Measurements from ENCODE around the gene DAPK2.

Gene DAPK2

DNA sequence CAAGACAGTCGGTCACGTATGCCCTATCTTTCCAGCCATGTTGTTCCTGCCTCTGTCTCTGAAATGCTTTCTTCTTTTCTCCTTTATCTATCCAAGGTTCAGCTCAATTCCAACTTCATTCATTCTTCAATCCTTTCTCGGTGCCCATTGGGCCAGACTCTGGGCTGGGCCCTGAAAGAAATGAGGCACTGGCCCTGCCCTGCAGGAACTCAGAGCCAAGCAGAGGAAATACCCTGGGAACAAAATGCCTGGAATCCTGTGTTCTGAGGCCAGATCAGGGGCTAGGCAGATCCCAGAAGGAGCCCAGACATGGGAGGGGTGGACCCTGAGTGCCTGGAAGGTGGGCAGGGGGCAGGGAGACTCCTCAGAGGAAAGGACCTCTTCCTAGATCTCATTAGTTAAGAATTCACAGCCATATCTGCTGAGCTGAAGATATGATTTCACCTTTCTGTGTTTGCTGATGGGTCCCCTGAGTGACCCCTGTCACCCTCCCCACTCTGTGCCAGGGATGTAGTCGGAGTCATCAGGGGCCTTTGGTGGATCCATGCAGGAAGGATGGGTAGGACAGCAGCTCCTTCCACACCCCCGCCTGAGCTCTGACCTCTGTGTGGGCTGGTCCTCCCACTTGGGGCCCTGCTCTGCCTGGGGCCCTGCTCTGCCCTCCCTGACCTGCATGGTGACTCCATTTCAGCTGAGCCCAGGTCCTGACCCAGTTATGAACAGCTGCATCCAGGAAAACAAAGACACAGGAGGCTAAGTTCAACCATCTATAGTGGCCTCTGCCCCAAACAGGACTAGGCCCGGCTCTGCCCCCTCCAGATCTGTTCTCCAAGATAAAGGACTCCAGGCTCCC, 5.3 kb upstream of the DAPK2 start:
- Histone ChIP-seq H3K27me3 (ENCODE audit: control insufficient read depth, insufficient read depth, low read length) (peaks cover 15% of the 10 kb centered on the region), H3K9ac (ENCODE audit: low read length) (no peak overlapping the region), H3K27ac (ENCODE audit: low read length) (no peak overlapping the region), H3K4me1 (ENCODE audit: control insufficient read depth, low read depth, low read length) (peaks cover 6% of the 10 kb centered on the region), H3K4me3 (ENCODE audit: low read length) (no peak overlapping the region), H3K36me3 (ENCODE audit: control insufficient read depth, low read depth, low read length) (no peaks in the 10 kb centered on the region), H3K9me3 (ENCODE audit: control insufficient read depth, low read depth, low read length) (no peaks in the 10 kb centered on the region)

GRCh38 chr15:64051093-64051402, 4.8 kb upstream of the DAPK2 start:
- no peak overlapping the region for H3K27ac ChIP-seq (ENCODE audit: low read length)
- H3K27me3 ChIP-seq (ENCODE audit: control insufficient read depth, insufficient read depth, low read length): peaks cover 17% of the 10 kb centered on the region
- no peak overlapping the region for H3K4me3 ChIP-seq (ENCODE audit: low read length)
- H3K9ac ChIP-seq (ENCODE audit: low read length): no peak overlapping the region
- H3K4me1 ChIP-seq (ENCODE audit: control insufficient read depth, low read depth, low read length): peaks cover 6% of the 10 kb centered on the region
- H3K36me3 ChIP-seq (ENCODE audit: control insufficient read depth, low read depth, low read length): no peaks in the 10 kb centered on the region
- H3K9me3 ChIP-seq (ENCODE audit: control insufficient read depth, low read depth, low read length): no peaks in the 10 kb centered on the region

- H3K9me3 ChIP-seq (ENCODE audit: control insufficient read depth, low read depth, low read length): no peaks in the 10 kb centered on the region
- no peaks in the 10 kb centered on the region for H3K36me3 ChIP-seq (ENCODE audit: control insufficient read depth, low read depth, low read length)
- peaks cover 6% of the 10 kb centered on the region for H3K4me1 ChIP-seq (ENCODE audit: control insufficient read depth, low read depth, low read length)
- H3K4me3 ChIP-seq (ENCODE audit: low read length): no peak overlapping the region
- no peak overlapping the region for H3K9ac ChIP-seq (ENCODE audit: low read length)
- no peak overlapping the region for H3K27ac ChIP-seq (ENCODE audit: low read length)
- peaks cover 22% of the 10 kb centered on the region for H3K27me3 ChIP-seq (ENCODE audit: control insufficient read depth, insufficient read depth, low read length)
These were observed 4.2 kb upstream of the DAPK2 start for GRCh38 chr15:64050281-64051092.

GRCh38 chr15:64048781-64049460, 2.6 kb upstream of the DAPK2 start:
- Histone ChIP-seq H3K36me3 (ENCODE audit: control insufficient read depth, low read depth, low read length) (no peaks in the 10 kb centered on the region), H3K9ac (ENCODE audit: low read length) (no peak overlapping the region), H3K4me3 (ENCODE audit: low read length) (no peak overlapping the region), H3K27ac (ENCODE audit: low read length) (no peak overlapping the region), H3K4me1 (ENCODE audit: control insufficient read depth, low read depth, low read length) (peaks cover 6% of the 10 kb centered on the region), H3K9me3 (ENCODE audit: control insufficient read depth, low read depth, low read length) (no peaks in the 10 kb centered on the region), H3K27me3 (ENCODE audit: control insufficient read depth, insufficient read depth, low read length) (peaks cover 33% of the 10 kb centered on the region)

DNA sequence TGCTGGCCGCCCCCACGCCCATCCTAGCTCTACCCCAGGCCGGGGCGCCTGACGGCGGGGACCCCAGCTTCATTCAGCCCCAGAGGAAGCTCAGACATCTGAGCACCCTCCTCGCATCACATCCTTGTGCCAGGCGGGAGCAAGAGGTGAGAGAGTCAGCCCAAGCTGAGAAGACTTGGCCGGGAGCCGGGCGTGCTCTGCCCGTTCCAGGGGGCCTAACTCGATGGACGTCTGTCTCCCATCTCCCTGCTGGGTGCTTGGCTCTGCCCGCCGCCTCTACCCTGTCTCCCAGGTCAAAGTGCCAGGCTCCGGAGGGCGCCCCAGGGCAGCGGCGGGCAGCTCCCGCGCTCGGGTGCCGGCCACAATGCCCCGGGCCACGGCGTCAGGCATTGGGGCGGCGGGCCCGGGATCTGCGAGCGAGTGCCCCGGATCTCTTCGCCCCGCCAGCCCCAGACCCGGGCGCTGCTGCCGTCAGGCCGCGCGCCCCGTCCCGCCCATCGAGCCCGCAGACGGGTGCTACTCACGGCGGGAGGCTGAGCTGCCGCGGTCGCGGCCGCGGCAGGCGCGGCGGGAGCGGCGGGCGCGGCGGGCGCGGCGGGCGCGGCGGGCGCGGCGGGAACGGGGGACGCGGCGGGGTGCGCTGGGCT, 388 bp downstream of the DAPK2 start:
- H3K27me3 ChIP-seq (ENCODE audit: control insufficient read depth, insufficient read depth, low read length): peaks cover 33% of the 10 kb centered on the region
- peaks cover 6% of the 10 kb centered on the region for H3K4me1 ChIP-seq (ENCODE audit: control insufficient read depth, low read depth, low read length)
- H3K4me3 ChIP-seq (ENCODE audit: low read length): peak overlapping the region; percentile 51
- H3K27ac ChIP-seq (ENCODE audit: low read length): no peak overlapping the region
- no peaks in the 10 kb centered on the region for H3K36me3 ChIP-seq (ENCODE audit: control insufficient read depth, low read depth, low read length)
- H3K9ac ChIP-seq (ENCODE audit: low read length): no peak overlapping the region
- no peaks in the 10 kb centered on the region for H3K9me3 ChIP-seq (ENCODE audit: control insufficient read depth, low read depth, low read length)

- Histone ChIP-seq H3K4me1 (ENCODE audit: control insufficient read depth, low read depth, low read length) (no peaks in the 10 kb centered on the region), H3K9ac (ENCODE audit: low read length) (no peak overlapping the region), H3K4me3 (ENCODE audit: low read length) (no peak overlapping the region), H3K9me3 (ENCODE audit: control insufficient read depth, low read depth, low read length) (no peaks in the 10 kb centered on the region), H3K27me3 (ENCODE audit: control insufficient read depth, insufficient read depth, low read length) (peaks cover 33% of the 10 kb centered on the region), H3K27ac (ENCODE audit: low read length) (no peak overlapping the region), H3K36me3 (ENCODE audit: control insufficient read depth, low read depth, low read length) (no peaks in the 10 kb centered on the region)
These were observed 1.2 kb downstream of the DAPK2 start for GRCh38 chr15:64045101-64045435.

GRCh38 chr15:64044300-64045100, 1.8 kb downstream of the DAPK2 start:
- no peaks in the 10 kb centered on the region for H3K36me3 ChIP-seq (ENCODE audit: control insufficient read depth, low read depth, low read length)
- H3K27me3 ChIP-seq (ENCODE audit: control insufficient read depth, insufficient read depth, low read length): peaks cover 33% of the 10 kb centered on the region
- H3K9ac ChIP-seq (ENCODE audit: low read length): no peak overlapping the region
- no peaks in the 10 kb centered on the region for H3K9me3 ChIP-seq (ENCODE audit: control insufficient read depth, low read depth, low read length)
- H3K27ac ChIP-seq (ENCODE audit: low read length): no peak overlapping the region
- no peak overlapping the region for H3K4me3 ChIP-seq (ENCODE audit: low read length)
- peaks cover under 1% of the 10 kb centered on the region for H3K4me1 ChIP-seq (ENCODE audit: control insufficient read depth, low read depth, low read length)

DNA sequence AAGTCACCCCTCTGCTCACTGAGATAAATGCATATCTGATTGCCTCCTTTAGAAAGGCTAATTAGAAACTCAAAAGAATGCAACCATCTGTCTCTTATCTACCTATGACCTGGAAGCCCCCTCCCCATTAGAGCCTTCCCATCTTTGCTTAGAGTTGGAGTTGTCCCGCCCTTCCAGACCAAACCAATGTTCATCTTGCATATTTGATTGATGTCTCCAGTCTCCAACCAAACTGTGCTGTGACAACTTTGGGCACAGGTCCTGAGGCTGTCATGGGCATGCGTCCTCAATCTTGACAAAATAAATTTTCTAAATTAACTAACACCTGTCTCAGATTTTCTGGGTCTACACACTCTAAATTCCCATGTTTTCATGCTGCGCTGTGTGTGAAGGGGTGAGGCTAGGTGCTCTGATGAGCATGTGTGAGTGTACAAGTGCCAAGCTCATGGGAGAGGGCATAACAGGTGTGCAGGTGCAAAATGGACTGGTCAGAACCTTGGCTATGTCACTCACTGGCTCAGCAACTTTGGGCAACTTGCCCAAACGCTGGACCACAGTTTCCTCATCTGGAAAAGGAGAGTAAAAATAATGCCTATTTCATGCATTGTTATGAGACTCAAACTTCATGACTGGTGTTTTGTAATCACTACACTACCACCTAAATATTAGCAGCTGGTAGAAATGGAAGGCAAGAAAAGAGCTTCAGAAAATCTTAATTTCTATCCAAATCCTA, 7.2 kb downstream of the DAPK2 start:
- H3K36me3 ChIP-seq (ENCODE audit: control insufficient read depth, low read depth, low read length): no peaks in the 10 kb centered on the region
- peaks cover 7% of the 10 kb centered on the region for H3K4me1 ChIP-seq (ENCODE audit: control insufficient read depth, low read depth, low read length)
- H3K27ac ChIP-seq (ENCODE audit: low read length): no peak overlapping the region
- no peak overlapping the region for H3K4me3 ChIP-seq (ENCODE audit: low read length)
- H3K27me3 ChIP-seq (ENCODE audit: control insufficient read depth, insufficient read depth, low read length): no peaks in the 10 kb centered on the region
- no peak overlapping the region for H3K9ac ChIP-seq (ENCODE audit: low read length)
- H3K9me3 ChIP-seq (ENCODE audit: control insufficient read depth, low read depth, low read length): no peaks in the 10 kb centered on the region

DNA sequence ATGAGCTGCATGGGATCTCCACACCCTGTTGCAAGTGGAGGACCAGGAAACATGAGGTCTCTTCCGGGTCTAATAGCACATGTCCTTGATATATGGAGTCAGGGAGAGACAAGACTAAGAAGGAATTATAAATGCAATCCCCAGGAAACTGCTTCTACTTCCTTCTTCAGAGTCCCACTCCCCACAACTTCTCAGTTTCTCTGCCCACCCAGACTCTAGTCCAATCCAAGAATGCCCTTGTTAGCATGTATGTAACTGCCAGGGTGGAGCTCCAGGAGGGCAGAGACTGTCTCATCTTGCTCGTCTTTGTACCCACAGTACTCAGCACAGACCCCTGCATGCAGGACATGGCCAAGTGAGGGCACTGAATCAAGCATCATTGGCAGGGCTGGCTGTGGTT, 8.3 kb downstream of the DAPK2 start:
- H3K36me3 ChIP-seq (ENCODE audit: control insufficient read depth, low read depth, low read length): no peaks in the 10 kb centered on the region
- H3K4me1 ChIP-seq (ENCODE audit: control insufficient read depth, low read depth, low read length): peaks cover 7% of the 10 kb centered on the region
- no peak overlapping the region for H3K9ac ChIP-seq (ENCODE audit: low read length)
- no peaks in the 10 kb centered on the region for H3K27me3 ChIP-seq (ENCODE audit: control insufficient read depth, insufficient read depth, low read length)
- no peak overlapping the region for H3K27ac ChIP-seq (ENCODE audit: low read length)
- no peaks in the 10 kb centered on the region for H3K9me3 ChIP-seq (ENCODE audit: control insufficient read depth, low read depth, low read length)
- H3K4me3 ChIP-seq (ENCODE audit: low read length): no peak overlapping the region

DNA sequence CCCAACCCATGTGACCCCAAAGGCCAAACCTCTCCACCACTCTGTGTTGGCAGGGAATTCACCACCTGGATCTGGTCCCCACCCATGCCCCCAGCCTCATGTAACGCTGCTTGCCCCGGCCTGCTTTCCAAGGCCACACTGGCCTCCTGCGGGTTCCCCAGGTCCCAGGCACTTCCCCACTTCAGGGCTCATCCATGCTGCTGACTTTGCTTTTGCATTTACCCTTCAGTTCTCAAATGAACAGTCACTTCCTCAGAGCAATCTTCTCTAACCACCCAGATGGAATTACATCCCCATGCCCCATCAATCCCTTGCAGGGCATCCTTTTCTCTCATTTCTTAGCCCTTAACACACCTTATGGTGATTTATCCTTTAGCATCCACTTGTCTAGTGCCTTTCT, 9.2 kb downstream of the DAPK2 start:
- Histone ChIP-seq H3K36me3 (ENCODE audit: control insufficient read depth, low read depth, low read length) (no peaks in the 10 kb centered on the region), H3K4me3 (ENCODE audit: low read length) (no peak overlapping the region), H3K4me1 (ENCODE audit: control insufficient read depth, low read depth, low read length) (peaks cover 7% of the 10 kb centered on the region), H3K9me3 (ENCODE audit: control insufficient read depth, low read depth, low read length) (no peaks in the 10 kb centered on the region), H3K27me3 (ENCODE audit: control insufficient read depth, insufficient read depth, low read length) (no peaks in the 10 kb centered on the region), H3K27ac (ENCODE audit: low read length) (no peak overlapping the region), H3K9ac (ENCODE audit: low read length) (no peak overlapping the region)

Data from iPS-18a (cell line).